GM18873 (cell line): Measurements from ENCODE around the gene EVC.
"Not testable (repeated sequence)": the region's sequence is repeated elsewhere in the genome, so short reads cannot be mapped to it uniquely, and the experiment has no call there.

ENCODE experiments used
- ATAC-seq: cut with Tn5 transposase; IDR thresholded peaks from one replicate; pipeline ENCODE4 v1.9.1; 2021; ENCODE audit warnings: mild to moderate bottlenecking, moderate library complexity, moderate number of reproducible peaks; ENCODE audit not compliant: unreplicated experiment, low FRiP score

Gene EVC

GRCh38 chr4:5836943-5837342 lies 125.9 kb downstream of the EVC start:
- no peak for ATAC-seq

DNA sequence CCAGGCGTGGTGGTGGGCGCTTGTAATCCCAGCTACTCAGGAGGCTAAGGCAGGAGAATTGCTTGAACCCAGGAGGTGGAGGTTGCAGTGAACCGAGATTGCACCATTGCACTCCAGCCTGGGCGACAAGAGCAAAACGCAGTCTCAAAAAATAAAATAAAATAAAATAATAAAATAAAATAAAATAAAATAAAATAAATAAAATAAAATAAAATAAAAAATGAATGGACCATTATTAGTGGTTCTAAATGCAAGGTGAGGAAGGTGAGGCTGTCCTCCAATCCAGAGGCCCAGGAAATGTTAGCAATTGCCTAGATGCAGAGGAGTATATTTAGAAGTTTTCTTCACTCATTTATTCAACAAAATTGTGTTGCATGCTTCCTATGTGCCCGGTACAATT lies 126.5 kb downstream of the EVC start:
- ATAC-seq: not testable (repeated sequence)

DNA sequence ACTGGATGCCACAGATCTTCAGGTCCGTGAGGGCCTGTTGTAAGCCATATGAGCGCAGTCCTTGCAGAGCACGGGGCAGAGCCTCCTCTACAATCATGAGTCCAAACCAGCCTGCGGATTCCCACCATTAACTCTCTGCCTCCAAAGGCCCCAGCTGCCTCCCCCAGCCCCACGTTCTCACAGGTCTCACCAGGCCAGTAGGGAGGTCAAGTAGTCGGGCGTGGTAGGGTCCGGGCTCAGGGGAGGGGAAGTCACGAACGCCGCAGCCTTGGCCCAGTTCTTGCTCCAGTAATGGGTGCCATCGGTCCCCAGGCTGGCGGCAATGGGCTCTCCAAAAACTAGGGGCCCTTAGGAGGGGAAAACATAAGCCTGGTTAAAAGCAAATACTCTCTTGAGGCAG lies 128.3 kb downstream of the EVC start:
- no peak for ATAC-seq

GRCh38 chr4:5839751-5840674 lies 129.0 kb downstream of the EVC start:
- no peak for ATAC-seq

DNA sequence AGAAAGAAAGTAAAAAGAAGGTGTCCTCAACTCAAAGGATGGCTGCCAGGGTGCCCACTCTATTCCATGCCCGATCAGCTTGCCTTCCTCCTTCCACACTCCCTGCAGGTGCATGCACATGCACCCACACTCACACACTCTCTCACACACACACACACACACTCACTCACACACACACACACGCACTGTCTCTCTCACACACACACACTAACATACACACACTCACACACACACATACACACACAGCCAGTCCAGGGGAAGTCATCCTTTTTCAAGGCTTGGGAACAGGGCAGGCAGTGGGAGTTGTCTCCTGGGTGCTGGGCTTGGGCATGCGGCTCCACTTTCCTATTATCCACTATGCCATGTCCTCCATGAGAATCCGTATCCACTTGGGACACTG lies 131.5 kb downstream of the EVC start:
- ATAC-seq: no peak

GRCh38 chr4:5843573-5844530 lies 132.9 kb downstream of the EVC start:
- no peak for ATAC-seq

DNA sequence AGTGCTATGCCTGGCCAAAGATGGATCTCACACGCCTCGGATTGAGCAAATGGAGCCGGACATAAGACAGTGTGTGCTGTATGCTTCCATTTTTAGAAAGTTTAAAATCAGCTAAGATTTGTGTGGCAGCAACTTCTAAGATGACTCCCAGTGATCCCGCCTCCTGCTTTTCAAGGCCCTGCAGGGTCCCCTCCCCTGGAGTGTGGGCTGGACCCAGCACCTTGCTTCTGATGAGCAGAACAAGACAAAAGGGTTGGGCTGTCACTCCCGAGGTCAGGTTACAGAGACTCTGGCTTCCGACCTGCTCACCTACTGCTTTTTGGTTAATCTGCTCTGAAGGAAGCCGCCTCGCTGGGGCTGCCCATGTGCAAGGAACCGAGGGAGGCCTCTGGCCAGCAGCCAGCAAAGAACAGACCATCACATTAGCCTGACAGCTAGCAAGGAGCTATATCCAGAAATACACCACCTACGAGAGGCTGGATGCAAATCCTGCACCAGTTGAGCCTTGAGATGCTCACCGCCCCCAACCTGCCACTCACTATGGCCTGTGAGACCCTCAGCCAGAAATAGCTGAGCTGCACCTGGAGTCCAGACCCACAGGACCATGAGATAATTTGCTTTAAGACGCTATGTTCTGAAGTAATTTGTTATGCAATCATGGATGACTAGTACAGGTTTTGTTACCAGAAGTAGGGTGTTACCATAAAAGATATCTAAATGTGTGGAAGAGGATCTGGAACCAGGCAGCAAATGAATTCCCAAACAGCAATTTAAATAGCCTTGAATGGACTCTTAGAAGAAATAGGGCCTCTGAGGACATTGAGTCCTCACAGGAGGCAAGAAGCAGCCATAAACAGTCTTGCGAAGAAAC lies 134.3 kb downstream of the EVC start:
- no peak for ATAC-seq

GRCh38 chr4:5851637-5852301 lies 140.8 kb downstream of the EVC start:
- no peak for ATAC-seq

GRCh38 chr4:5852523-5853202 lies 141.7 kb downstream of the EVC start:
- ATAC-seq: no peak

GRCh38 chr4:5854929-5855328 lies 143.9 kb downstream of the EVC start:
- ATAC-seq: no peak

- ATAC-seq: not testable (repeated sequence)
These were observed 145.4 kb downstream of the EVC start for GRCh38 chr4:5856362-5856761.

DNA sequence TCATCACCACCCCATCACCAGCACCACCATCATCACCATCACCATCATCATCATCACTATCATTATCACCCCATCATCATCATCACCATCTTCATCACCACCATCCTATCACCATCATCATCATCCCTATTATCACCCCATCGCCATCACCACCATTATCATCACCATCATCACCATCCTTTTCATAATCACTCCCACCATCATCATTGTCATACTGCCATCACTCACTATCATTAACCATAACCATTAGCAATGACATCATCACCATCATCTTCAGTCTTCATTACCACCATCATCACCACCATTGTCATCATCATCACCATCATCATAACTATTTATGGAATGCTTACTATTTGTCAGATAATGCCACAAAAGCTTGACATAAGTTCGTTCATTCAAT lies 146.2 kb downstream of the EVC start:
- ATAC-seq: no peak

DNA sequence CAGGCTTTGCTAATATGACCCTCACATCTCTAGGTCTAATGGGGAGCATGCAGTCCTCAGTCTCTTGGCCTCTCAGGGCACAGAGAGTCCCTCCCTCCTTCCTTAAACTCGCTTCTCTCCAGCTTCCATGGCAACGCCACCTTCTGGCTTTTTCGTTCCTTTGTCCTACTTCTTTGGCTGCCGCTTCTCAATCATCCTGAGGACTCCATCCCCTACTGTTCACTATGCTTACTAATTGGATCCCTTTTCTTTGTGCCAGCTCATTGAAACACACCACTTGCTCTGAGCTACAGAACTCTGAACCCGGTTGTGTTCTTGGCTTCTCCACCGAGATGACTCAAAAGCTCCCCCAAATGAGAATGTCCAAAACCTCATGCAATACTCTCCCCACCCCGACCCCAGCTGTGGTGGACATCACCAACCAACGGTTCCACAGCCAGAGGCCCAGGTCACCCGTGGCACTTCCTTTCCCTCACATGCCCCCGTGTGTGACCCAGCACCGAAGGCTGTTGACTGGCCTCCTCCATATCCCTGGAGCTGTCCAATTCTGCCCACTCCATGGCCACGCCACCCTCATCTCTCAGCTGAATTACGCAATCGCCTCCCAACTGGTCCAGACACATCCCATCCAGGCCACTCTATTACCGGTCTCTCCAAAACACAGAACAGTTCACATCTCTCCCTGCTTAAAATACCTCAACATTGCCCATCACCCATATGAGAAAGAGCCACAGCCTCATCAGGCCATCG lies 147.2 kb downstream of the EVC start:
- ATAC-seq: no peak

GRCh38 chr4:5863461-5864113 lies 152.6 kb downstream of the EVC start:
- no peak for ATAC-seq
